Transverse colon (tissue), 4 donors: ENCODE results near the gene IRF2BP1. TPM values are rescaled to one million over a fixed set of nuclear protein-coding genes. Genes with fewer than 3 reads are reported as not detected.
A peak's percentile ranks its signal among the peaks of the same experiment; 100 is the strongest.

ENCODE experiments used
- DNase-seq: peaks from one replicate; pipeline ENCODE4 v3.0.0-alpha.2; 2019
- H3K27ac ChIP-seq, 4 donors: fragments of 200-600 bp; sonication (generic); 2 replicates each; pipeline ENCODE4 v1.5.1; 2016 to 2018; ENCODE audit warnings: inconsistent platforms in 4 of 4
- H3K27me3 ChIP-seq: fragments of 200-600 bp; sonication (generic); 2 replicates; pipeline ENCODE4 v1.5.1; 2017; ENCODE audit warnings: inconsistent platforms
- H3K36me3 ChIP-seq, 4 donors: fragments of 200-600 bp; sonication (generic); 2 replicates each; pipeline ENCODE4 v1.5.1; 2017 to 2019; ENCODE audit warnings: inconsistent platforms in 4 of 4
- H3K4me1 ChIP-seq, 4 donors: fragments of 200-600 bp; sonication (generic); 2 replicates each; pipeline ENCODE4 v1.5.1; 2017 to 2020; ENCODE audit warnings: inconsistent platforms in 4 of 4
- H3K4me3 ChIP-seq, 4 donors: fragments of 200-600 bp; sonication (generic); 1 replicate in 1 of 4; 2 replicates in 3 of 4; pipeline versions ENCODE4 v1.5.1 to v1.6.1; 2017 to 2019; ENCODE audit warnings: inconsistent platforms in 4 of 4
- H3K9me3 ChIP-seq, 2 donors: fragments of 200-600 bp; sonication (generic); 2 replicates each; pipeline ENCODE4 v1.5.1; 2017 to 2019; ENCODE audit warnings: inconsistent platforms in 2 of 2
- CTCF ChIP-seq, 5 experiments: fragments of 200-600 bp in 3 of 5; fragments of 450-650 bp in 2 of 5; sonication (generic) in 3 of 5; IDR thresholded peaks; 1 replicate in 2 of 5; 2 replicates in 3 of 5; pipeline ENCODE4 v1.5.1; 2016 to 2017; ENCODE audit warnings: antibody characterized with exemption in 5 of 5, inconsistent platforms in 3 of 5, mild to moderate bottlenecking in 2 of 5, moderate library complexity in 1 of 5
- EP300 ChIP-seq: sonication (generic); formaldehyde crosslinking; IDR thresholded peaks from one replicate; pipeline ENCODE4 v1.6.1; 2017; ENCODE audit warnings: antibody characterized with exemption, low read depth
- POLR2A ChIP-seq: fragments of 450-650 bp; IDR thresholded peaks from one replicate; pipeline ENCODE4 v1.6.1; 2016; ENCODE audit warnings: antibody characterized with exemption, mild to moderate bottlenecking, moderate library complexity
- POLR2AphosphoS5 ChIP-seq, 3 donors: sonication (generic); formaldehyde crosslinking; IDR thresholded peaks; one replicate each; pipeline ENCODE4 v1.6.1; 2016; ENCODE audit warnings: antibody characterized with exemption in 3 of 3
- WGBS, 2 donors: methylation state at CpG; one replicate each; pipeline ENCODE4 v1.1.5; 2018; ENCODE audit warnings: low coverage in 1 of 2; 5-methylcytosine and 5-hydroxymethylcytosine counted together
- in situ Hi-C, 4 donors: fragments of 200-750 bp; cut with MboI; loops; one replicate each; pipeline versions ENCODE4 v1.15.0 to v1.15.1; 2017; ENCODE audit warnings: low sequenced_read_pairs in 3 of 4, low pct_ligation_motif_present in 1 of 4, low pct_unique_long_range_greater_than_20kb in 1 of 4
- intact Hi-C: fragments of 100-400 bp; cut with DNase I; formaldehyde crosslinking; loops from one replicate; pipeline ENCODE4 v1.15.1; 2023; ENCODE audit warnings: low total_unique reads
- total RNA-seq, 4 donors: library from RNA; depleted of rRNA; stranded (reverse); fragments of >200 nt; gene quantifications; one replicate each; pipeline ENCODE4 v1.1.0, GENCODE V29; 2016

The IRF2BP1 gene
- total RNA-seq, 4 donors from 2014 or later, result 24.9 to 34.1 (median 29.5) TPM

GRCh38 chr19:45889210-45889885, 3.4 kb upstream of the IRF2BP1 start:
- H3K4me3 ChIP-seq, result no peak overlapping the region
- no peaks in the 10 kb centered on the region for H3K36me3 ChIP-seq
- no peaks in the 10 kb centered on the region for H3K27me3 ChIP-seq
- H3K9me3 ChIP-seq, result no peaks in the 10 kb centered on the region
- WGBS, 2 donors, result 59 to 78% methylated on average over 3 to 6 of the region's 6 CpGs
- no peak for DNase-seq
- intact Hi-C loops (no loop called here), in situ Hi-C loops (no loop called here)
- H3K27ac ChIP-seq, result no peak overlapping the region
- TF ChIP-seq POLR2AphosphoS5 (IDR thresholded peaks at IDR 0.05) (no peak), EP300 (no peak), CTCF (IDR thresholded peaks at IDR 0.05) (no peak), POLR2A (no peak)
- peaks cover 10 to 17% (median 13%) of the 10 kb centered on the region in 4 donors for H3K4me1 ChIP-seq

GRCh38 chr19:45887200-45887710, 1.3 kb upstream of the IRF2BP1 start:
- Histone ChIP-seq H3K27me3 (no peaks in the 10 kb centered on the region), H3K27ac (peak overlapping the region; percentile 87 to 92 (median 90)), H3K9me3 (no peaks in the 10 kb centered on the region), H3K36me3 (no peaks in the 10 kb centered on the region), H3K4me1 (peaks cover 30 to 38% (median 32%) of the 10 kb centered on the region in 4 donors), H3K4me3 (peak overlapping the region; percentile 29 to 83 (median 64))
- TF ChIP-seq CTCF (IDR thresholded peaks at IDR 0.05) (no peak), POLR2AphosphoS5 (IDR thresholded peaks at IDR 0.05) (no peak), EP300 (no peak), POLR2A (no peak)
- intact Hi-C loops (no loop called here), in situ Hi-C loops (no loop called here)
- WGBS, 2 donors, result 57 to 59% methylated on average over 7 to 10 of the region's 10 CpGs
- DNase-seq, result no peak

GRCh38 chr19:45886427-45887199, 672 bp upstream of the IRF2BP1 start:
- Histone ChIP-seq H3K4me3 (peak overlapping the region; percentile 42 to 83 (median 64)), H3K27me3 (no peaks in the 10 kb centered on the region), H3K4me1 (peaks cover 36 to 45% (median 38%) of the 10 kb centered on the region in 4 donors), H3K9me3 (no peaks in the 10 kb centered on the region), H3K36me3 (no peaks in the 10 kb centered on the region), H3K27ac (peak overlapping the region; percentile 87 to 92 (median 90))
- intact Hi-C loops (no loop called here), in situ Hi-C loops (no loop called here)
- peak; percentile 93 for DNase-seq
- TF ChIP-seq POLR2AphosphoS5 (IDR thresholded peaks at IDR 0.05), result peak; percentile 67 to 79 (median 77)
- peak; percentile 66 for TF ChIP-seq POLR2A
- no peak for TF ChIP-seq EP300
- TF ChIP-seq CTCF (IDR thresholded peaks at IDR 0.05), result no peak
- 1% methylated on average over 30 of the region's 32 CpGs; no CpG with 5 or more reads in 1 of the 2 donors for WGBS, 2 donors
